Aorta (tissue), 5 donors: ENCODE data around the gene ACAP1. TPM values are rescaled to one million over a fixed set of nuclear protein-coding genes. Genes with fewer than 3 reads are reported as not detected.
A peak's percentile ranks its signal among the peaks of the same experiment; 100 is the strongest.

Experiments
- ATAC-seq: fragments of 200-7000 bp; cut with Tn5 transposase; one replicate; pipeline ENCODE4 v1.9.1; 2022; ENCODE audit warnings: moderate library complexity; ENCODE audit not compliant: low FRiP score
- DNase-seq, 2 donors: peaks; one replicate each; pipeline ENCODE4 v3.0.0-alpha.2; 2020
- H3K27ac ChIP-seq, 2 donors: one replicate each; pipeline ENCODE4 v1.5.1; 2013; ENCODE audit warnings: low read length in 2 of 2, mild to moderate bottlenecking in 2 of 2, moderate library complexity in 2 of 2, control low read depth in 1 of 2, inconsistent platforms in 1 of 2, low read depth in 1 of 2
- H3K27me3 ChIP-seq, 2 donors: one replicate each; pipeline ENCODE4 v1.6.1; 2013; ENCODE audit warnings: control low read depth in 1 of 2, low read length in 1 of 2, mild to moderate bottlenecking in 1 of 2, moderate library complexity in 1 of 2; ENCODE audit not compliant: insufficient read depth in 2 of 2, control insufficient read depth in 1 of 2
- H3K36me3 ChIP-seq, 2 donors: one replicate each; pipeline ENCODE4 v1.6.1; 2013; ENCODE audit warnings: control low read depth in 1 of 2, low read length in 1 of 2, mild to moderate bottlenecking in 1 of 2; ENCODE audit not compliant: insufficient read depth in 2 of 2, control insufficient read depth in 1 of 2
- H3K4me1 ChIP-seq, 2 donors: one replicate each; pipeline ENCODE4 v1.6.1; 2013; ENCODE audit warnings: low read length in 2 of 2, control low read depth in 1 of 2, mild to moderate bottlenecking in 1 of 2, moderate library complexity in 1 of 2; ENCODE audit not compliant: insufficient read depth in 2 of 2, control insufficient read depth in 1 of 2
- H3K4me3 ChIP-seq, 2 donors: one replicate each; pipeline ENCODE4 v1.5.1; 2013; ENCODE audit warnings: low read length in 2 of 2, control low read depth in 1 of 2, mild to moderate bottlenecking in 1 of 2
- H3K9me3 ChIP-seq: one replicate; pipeline ENCODE4 v1.6.1; 2013; ENCODE audit warnings: mild to moderate bottlenecking, low read length; ENCODE audit not compliant: control insufficient read depth
- WGBS, 2 donors: extraction: QIAGEN DNeasy Blood & Tissue Kit; methylation state at CpG; one replicate each; pipeline ENCODE4 v1.1.7; 2013; 5-methylcytosine and 5-hydroxymethylcytosine counted together
- intact Hi-C, 2 donors: fragments of 100-400 bp; cut with DNase I; formaldehyde crosslinking; loops; one replicate each; pipeline versions ENCODE4 v1.14.2 to v1.15.0; 2022
- polyA plus RNA-seq, 2 donors: library from polyadenylated mRNA; stranded (reverse); fragments of 200-250 nt; gene quantifications; one replicate each; pipeline ENCODE4 v1.2.3, GENCODE V29; 2013
- total RNA-seq, 2 donors: library from RNA; stranded (reverse); fragmentation: NEBNext Ultra II Directional; extraction: Animal tissue kit (Norgen Biotek cat#: 25700); gene quantifications; one replicate each; pipeline ENCODE4 v1.2.1, GENCODE V29; 2021
- donor health status: healthy with polysubstance abuse.
- donor health status: Bipolar disorder and iron deficiency.
- donor health status: DM: no; HTN: no; CAD: no.
- donor health status: DM: no; HTN: no; CAD: no.
- donor health status: DM: yes; HTN: yes; CAD: no.

ACAP1 gene
- total and polyA plus RNA-seq, 4 donors: 6.5 to 21.8 (median 14.7) TPM

GRCh38 chr17:7354262-7354843 is 18.0 kb downstream of the ACAP1 start:
- H3K27me3 ChIP-seq: no peaks in the 10 kb centered on the region
- intact Hi-C loops: loop anchor here (5.0 to 10.0 kb wide), 4 partner anchors 80 to 210 kb away; partner anchors contain the start of genes FGF11 (in 1 of the 2), SENP3 (in 1 of the 2), TMEM102 (in 1 of the 2) and TNFSF13 (in 1 of the 2)
- ATAC-seq (no peak), DNase-seq (no peak)
- WGBS, 2 donors: 70 to 78% methylated on average over 9 of the region's 9 CpGs
- no peak overlapping the region for H3K27ac ChIP-seq
- H3K36me3 ChIP-seq: no peaks in the 10 kb centered on the region
- no peak overlapping the region for H3K4me3 ChIP-seq
- no peaks in the 10 kb centered on the region for H3K9me3 ChIP-seq
- peaks cover 0 to 7% of the 10 kb centered on the region in 2 donors for H3K4me1 ChIP-seq

- DNase-seq (no peak), ATAC-seq (no peak)
- WGBS, 2 donors: 19 to 33% methylated on average over 10 of the region's 10 CpGs
- Histone ChIP-seq H3K4me1 (peaks cover 0 to 7% of the 10 kb centered on the region in 2 donors), H3K36me3 (no peaks in the 10 kb centered on the region), H3K27me3 (no peaks in the 10 kb centered on the region), H3K27ac (no peak within 1 kb of the TSS), H3K4me3 (no peak within 1 kb of the TSS), H3K9me3 (no peaks in the 10 kb centered on the region)
- intact Hi-C loops: loop anchor here (5.0 to 10.0 kb wide), 4 partner anchors 37 to 210 kb away; partner anchors contain the start of genes FGF11 (in 1 of the 2), PLSCR3 (in 1 of the 2), SENP3 (in 1 of the 2) and TMEM102 (in 1 of the 2)
These were observed 18.7 kb downstream of the ACAP1 start, which contains the start of gene TMEM95 for GRCh38 chr17:7355053-7355452. Gene TMEM95, plus strand, starts transcription at chr17:7355156. Its CDS starts 49 bp downstream, at chr17:7355205.

DNA sequence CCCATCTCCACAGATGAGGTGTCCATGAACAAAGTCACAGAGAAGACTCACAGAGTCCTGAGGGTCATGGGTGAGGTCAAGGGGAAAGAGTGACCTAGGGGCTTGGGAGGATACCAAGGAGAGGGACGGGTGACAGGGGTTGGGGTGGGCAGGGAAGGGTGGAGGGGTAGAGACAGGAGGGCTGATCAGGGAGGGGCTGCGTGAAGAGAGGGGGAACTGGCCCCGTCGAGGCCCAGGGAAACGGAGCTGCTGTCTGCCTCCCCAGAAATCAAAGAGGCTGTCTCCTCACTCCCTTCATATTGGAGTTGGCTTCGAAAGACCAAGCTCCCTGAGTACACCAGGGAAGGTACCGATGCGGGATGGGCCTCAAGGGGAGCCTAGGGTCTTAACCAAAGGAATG is 19.2 kb downstream of the ACAP1 start:
- H3K27ac ChIP-seq: no peak overlapping the region

DNA sequence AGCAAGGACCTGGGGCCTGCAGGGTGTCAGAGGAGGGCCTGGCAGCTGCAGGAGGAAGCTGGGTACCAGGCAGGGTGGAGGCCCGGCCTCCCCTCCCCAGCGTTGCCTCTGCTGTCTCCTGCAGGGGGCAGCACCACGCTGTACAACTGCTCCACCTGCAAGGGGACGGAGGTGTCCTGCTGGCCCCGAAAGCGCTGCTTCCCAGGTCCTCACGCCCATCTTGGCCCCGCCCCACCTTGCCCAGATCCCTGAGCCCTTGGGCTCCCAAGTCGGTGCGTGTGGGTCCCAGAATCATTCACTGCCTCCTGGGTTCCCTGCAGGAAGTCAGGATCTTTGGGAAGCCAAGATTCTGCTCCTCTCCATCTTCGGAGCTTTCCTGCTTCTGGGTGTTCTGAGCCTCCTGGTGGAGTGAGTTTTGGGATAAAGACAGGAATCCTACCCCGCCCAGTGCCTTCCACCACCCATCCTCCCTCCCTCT is 19.8 kb downstream of the ACAP1 start:
- peak; percentile 86 to 93 for DNase-seq
- H3K27ac ChIP-seq: no peak overlapping the region
- WGBS, 2 donors: 21 to 22% methylated on average over 11 to 12 of the region's 12 CpGs
- H3K4me1 ChIP-seq: peaks cover 0 to 7% of the 10 kb centered on the region in 2 donors
- no peak overlapping the region for H3K4me3 ChIP-seq
- H3K9me3 ChIP-seq: no peaks in the 10 kb centered on the region
- H3K27me3 ChIP-seq: no peaks in the 10 kb centered on the region
- intact Hi-C loops: loop anchor here (2.0 to 10.0 kb wide), 5 partner anchors 36 to 209 kb away; partner anchors contain the start of genes TMEM102 (in 2 of the 2), FGF11 (in 1 of the 2), PLSCR3 (in 1 of the 2) and SENP3 (in 1 of the 2)
- ATAC-seq: peak; percentile 42
- no peaks in the 10 kb centered on the region for H3K36me3 ChIP-seq

More for the DNA sequence above, 19.2 kb downstream of the ACAP1 start:
- DNase-seq: no peak
- no peak for ATAC-seq
- H3K4me1 ChIP-seq: peaks cover 0 to 7% of the 10 kb centered on the region in 2 donors
- no peaks in the 10 kb centered on the region for H3K27me3 ChIP-seq
- intact Hi-C loops: loop anchor here (5.0 to 10.0 kb wide), 4 partner anchors 37 to 209 kb away; partner anchors contain the start of genes FGF11 (in 1 of the 2), PLSCR3 (in 1 of the 2), SENP3 (in 1 of the 2) and TMEM102 (in 1 of the 2)
- no peak overlapping the region for H3K4me3 ChIP-seq
- no peaks in the 10 kb centered on the region for H3K36me3 ChIP-seq
- WGBS, 2 donors: 81 to 89% methylated on average over 8 of the region's 8 CpGs
- no peaks in the 10 kb centered on the region for H3K9me3 ChIP-seq

- no peak for ATAC-seq
- 73 to 74% methylated on average over 8 of the region's 8 CpGs for WGBS, 2 donors
- intact Hi-C loops: loop anchor here (2.0 to 10.0 kb wide), 5 partner anchors 36 to 208 kb away; partner anchors contain the start of genes TMEM102 (in 2 of the 2), FGF11 (in 1 of the 2), PLSCR3 (in 1 of the 2) and SENP3 (in 1 of the 2)
- no peaks in the 10 kb centered on the region for H3K27me3 ChIP-seq
- H3K9me3 ChIP-seq: no peaks in the 10 kb centered on the region
- H3K27ac ChIP-seq: no peak overlapping the region
- H3K4me3 ChIP-seq: no peak overlapping the region
- no peaks in the 10 kb centered on the region for H3K36me3 ChIP-seq
- peaks cover 0 to 7% of the 10 kb centered on the region in 2 donors for H3K4me1 ChIP-seq
- DNase-seq: no peak
These were observed 20.4 kb downstream of the ACAP1 start for GRCh38 chr17:7356756-7357155.

DNA sequence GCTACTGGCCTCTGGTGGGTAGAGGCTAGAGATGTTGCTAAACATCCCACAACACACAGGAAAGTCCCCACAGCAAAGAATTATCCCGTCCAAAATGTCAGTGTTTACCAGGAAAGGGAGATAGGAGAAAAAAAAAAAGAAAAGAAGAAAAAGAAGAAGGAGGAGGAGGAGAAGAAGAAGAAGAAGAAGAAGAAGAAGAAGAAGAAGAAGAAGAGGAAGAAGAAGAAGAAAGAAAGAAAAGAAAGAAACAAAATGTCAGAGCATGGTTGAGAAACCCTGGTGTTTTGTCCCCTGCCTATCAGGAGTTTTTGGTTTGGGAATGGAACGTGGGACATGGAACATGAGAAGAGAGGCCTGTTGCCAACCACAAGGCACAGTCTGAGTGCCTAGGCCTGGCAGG is 21.1 kb downstream of the ACAP1 start:
- peaks cover 0 to 7% of the 10 kb centered on the region in 2 donors for H3K4me1 ChIP-seq
- WGBS, 2 donors: 45 to 54% methylated on average over 2 of the region's 2 CpGs

DNA sequence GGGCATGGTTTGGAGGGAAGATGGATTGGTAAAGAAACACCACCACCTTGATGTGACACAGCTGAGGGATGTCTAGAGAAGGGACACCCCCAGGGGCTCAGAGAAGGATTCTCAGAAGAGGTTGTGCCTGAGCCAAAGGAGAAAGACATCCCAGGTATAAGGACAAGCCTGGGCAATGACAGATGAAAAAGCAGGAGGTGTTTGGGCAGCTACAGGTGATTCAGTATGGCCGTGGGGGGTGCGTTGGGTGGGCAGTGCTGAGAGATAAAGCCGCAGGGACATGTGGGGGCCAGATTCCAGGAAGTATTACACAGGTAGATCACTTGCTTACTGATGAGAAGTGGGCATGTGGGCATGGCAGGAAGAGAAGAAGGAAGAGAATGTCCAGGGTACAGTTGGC is 25.6 kb downstream of the ACAP1 start:
- intact Hi-C loops: no loop called here
- DNase-seq (no peak), ATAC-seq (no peak)
- Histone ChIP-seq H3K36me3 (no peaks in the 10 kb centered on the region), H3K27ac (no peak overlapping the region), H3K9me3 (no peaks in the 10 kb centered on the region), H3K27me3 (no peaks in the 10 kb centered on the region), H3K4me3 (no peak overlapping the region), H3K4me1 (no peaks in the 10 kb centered on the region)
- WGBS, 2 donors: 64 to 65% methylated on average over 3 of the region's 3 CpGs

More for the DNA sequence above, 21.1 kb downstream of the ACAP1 start:
- ATAC-seq (no peak), DNase-seq (no peak)
- H3K27me3 ChIP-seq: no peaks in the 10 kb centered on the region
- H3K36me3 ChIP-seq: no peaks in the 10 kb centered on the region
- H3K27ac ChIP-seq: no peak overlapping the region
- H3K9me3 ChIP-seq: no peaks in the 10 kb centered on the region
- intact Hi-C loops: loop anchor here (2.0 to 10.0 kb wide), 5 partner anchors 35 to 207 kb away; partner anchors contain the start of genes TMEM102 (in 2 of the 2), FGF11 (in 1 of the 2), PLSCR3 (in 1 of the 2) and SENP3 (in 1 of the 2)
- no peak overlapping the region for H3K4me3 ChIP-seq

GRCh38 chr17:7363311-7363710 is 27.0 kb downstream of the ACAP1 start:
- intact Hi-C loops: no loop called here
- ATAC-seq (no peak), DNase-seq (no peak)
- H3K27me3 ChIP-seq: no peaks in the 10 kb centered on the region
- no peaks in the 10 kb centered on the region for H3K36me3 ChIP-seq
- no peaks in the 10 kb centered on the region for H3K4me1 ChIP-seq
- H3K9me3 ChIP-seq: no peaks in the 10 kb centered on the region
- no peak overlapping the region for H3K27ac ChIP-seq
- 93 to 96% methylated on average over 6 of the region's 6 CpGs for WGBS, 2 donors
- no peak overlapping the region for H3K4me3 ChIP-seq
